B cell (primary cell): ENCODE data around the gene NSD1. TPM values are rescaled to one million over a fixed set of nuclear protein-coding genes. Genes with fewer than 3 reads are reported as not detected.

Experiments used
- ATAC-seq: fragments of 200-7000 bp; cut with Tn5 transposase; one replicate; pipeline ENCODE4 v1.10.0; 2021; ENCODE audit warnings: low read depth, mild to moderate bottlenecking, moderate number of reproducible peaks, moderate library complexity
- CTCF ChIA-PET: fragments of 350-600 bp; sonication (Branson Sonifier 250); formaldehyde crosslinking; loops from one replicate; lab custom pipeline; 2021; ENCODE audit warnings: antibody characterized with exemption, inconsistent platforms; lab: Charles Lee
- POLR2A ChIA-PET: fragments of 350-600 bp; sonication (Branson Sonifier 250); formaldehyde crosslinking; loops from one replicate; lab custom pipeline; 2021; ENCODE audit warnings: antibody characterized with exemption; lab: Charles Lee
- DNase-seq: peaks from one replicate; pipeline ENCODE4 v3.0.0; 2013
- H2AFZ ChIP-seq: 2 replicates; pipeline ENCODE4 v1.6.1; 2012; ENCODE audit warnings: mild to moderate bottlenecking, low read depth, low read length; ENCODE audit not compliant: insufficient read depth, poor library complexity, severe bottlenecking
- H3K27ac ChIP-seq, 2 donors: 1 replicate in 1 of 2; 2 replicates in 1 of 2; pipeline ENCODE4 v1.5.1; 2012 to 2013; ENCODE audit warnings: low read length in 2 of 2, mild to moderate bottlenecking in 2 of 2, moderate library complexity in 1 of 2
- H3K27me3 ChIP-seq, 4 experiments: fragments of 200-600 bp in 1 of 4; sonication (generic) in 1 of 4; replicated peaks in 1 of 4; 1 replicate in 2 of 4; 2 replicates in 2 of 4; pipeline versions ENCODE4 v1.6.1 to v1.7.0; 2013 to 2016; ENCODE audit warnings: low read length in 3 of 4, mild to moderate bottlenecking in 2 of 4, mixed read lengths in 1 of 4, moderate library complexity in 1 of 4; ENCODE audit not compliant: insufficient read depth in 4 of 4, control insufficient read depth in 3 of 4; ENCODE audit errors: control extremely low read depth in 1 of 4
- H3K36me3 ChIP-seq, 2 experiments: replicated peaks in 1 of 2; 1 replicate in 1 of 2; 2 replicates in 1 of 2; pipeline versions ENCODE4 v1.6.1 to v1.7.1; 2013; ENCODE audit warnings: low read length in 1 of 2; ENCODE audit not compliant: insufficient read depth in 2 of 2, control insufficient read depth in 1 of 2; ENCODE audit errors: control extremely low read depth in 1 of 2, extremely low read depth in 1 of 2
- H3K4me1 ChIP-seq, 2 donors: fragments of 200-600 bp in 1 of 2; sonication (generic) in 1 of 2; 1 replicate in 1 of 2; 2 replicates in 1 of 2; pipeline versions ENCODE4 v1.5.1 to v1.6.1; 2013 to 2017; ENCODE audit warnings: low read length in 2 of 2; ENCODE audit not compliant: control insufficient read depth in 2 of 2, insufficient read depth in 2 of 2
- H3K4me2 ChIP-seq: replicated peaks from 2 replicates; pipeline ENCODE3; 2012; ENCODE audit warnings: mild to moderate bottlenecking, low read depth, low read length; ENCODE audit not compliant: poor library complexity, severe bottlenecking
- H3K4me3 ChIP-seq, 5 experiments: fragments of 200-600 bp in 1 of 5; sonication (generic) in 1 of 5; 1 replicate in 3 of 5; 2 replicates in 2 of 5; pipeline versions ENCODE4 v1.5.1 to v1.7.0; 2011 to 2016; ENCODE audit warnings: low read length in 4 of 5, mild to moderate bottlenecking in 4 of 5, low read depth in 2 of 5, control low read depth in 1 of 5, moderate library complexity in 1 of 5; ENCODE audit not compliant: insufficient read depth in 1 of 5; ENCODE audit errors: control extremely low read depth in 1 of 5, extremely low read depth in 1 of 5
- H3K79me2 ChIP-seq: fragments of 200-600 bp; sonication (generic); one replicate; pipeline ENCODE4 v1.6.0; 2016; ENCODE audit warnings: low read length; ENCODE audit not compliant: control insufficient read depth, insufficient read depth
- H3K9ac ChIP-seq: fragments of 200-600 bp; sonication (generic); 2 replicates; pipeline ENCODE4 v1.6.1; 2017; ENCODE audit warnings: mild to moderate bottlenecking, low read length, moderate library complexity
- H3K9me3 ChIP-seq, 3 donors: one replicate each; pipeline versions ENCODE4 v1.6.1 to v1.7.1; 2013; ENCODE audit warnings: low read length in 2 of 3; ENCODE audit not compliant: control insufficient read depth in 2 of 3, insufficient read depth in 1 of 3; ENCODE audit errors: control extremely low read depth in 1 of 3
- H4K20me1 ChIP-seq: 2 replicates; pipeline ENCODE4 v1.6.0; 2012; ENCODE audit warnings: mild to moderate bottlenecking, low read length; ENCODE audit not compliant: insufficient read depth, control insufficient read depth, poor library complexity, severe bottlenecking
- H3K27ac Mint-ChIP-seq: one replicate; pipeline ENCODE4 v1.8.0; 2021; ENCODE audit warnings: mixed read lengths
- H3K27me3 Mint-ChIP-seq: one replicate; pipeline ENCODE4 v1.8.0; 2021; ENCODE audit warnings: mixed read lengths
- H3K4me1 Mint-ChIP-seq: one replicate; pipeline ENCODE4 v1.8.0; 2021; ENCODE audit warnings: mixed read lengths
- H3K4me3 Mint-ChIP-seq: one replicate; pipeline ENCODE4 v1.8.0; 2021; ENCODE audit warnings: mixed read lengths
- H3K9me3 Mint-ChIP-seq: one replicate; pipeline ENCODE4 v1.8.0; 2022; ENCODE audit warnings: mixed read lengths; ENCODE audit not compliant: insufficient read depth
- CTCF ChIP-seq: fragments of 200-600 bp; IDR thresholded peaks from one replicate; pipeline ENCODE4 v1.8.0; 2022; ENCODE audit warnings: antibody characterized with exemption, mild to moderate bottlenecking
- EZH2 ChIP-seq: IDR thresholded peaks from 2 replicates; pipeline ENCODE4 v1.6.1; 2012; ENCODE audit warnings: borderline replicate concordance, low read depth, mild to moderate bottlenecking, moderate library complexity, low read length; ENCODE audit not compliant: insufficient read depth, poor library complexity, severe bottlenecking
- WGBS: methylation state at CpG from one replicate; pipeline ENCODE4 v1.1.5; 2013; ENCODE audit warnings: missing lambda C conversion rate; ENCODE audit not compliant: insufficient coverage; 5-methylcytosine and 5-hydroxymethylcytosine counted together
- intact Hi-C: fragments of 100-400 bp; cut with micrococcal nuclease; formaldehyde crosslinking; loops from one replicate; pipeline ENCODE4 v1.10.0; 2022
- polyA plus RNA-seq: library from polyadenylated mRNA; depleted of rRNA; stranded (reverse); fragments of >200 nt; gene quantifications from 2 replicates; pipeline ENCODE4 v1.2.3, GENCODE V29; 2012
- total RNA-seq, 2 donors: library from RNA; stranded (reverse); fragments of 120-200 nt in 1 of 2; gene quantifications; 1 replicate in 1 of 2; 2 replicates in 1 of 2; pipeline versions ENCODE4 v1.2.3 to v1.2.4, GENCODE V29; 2013 to 2022

The NSD1 gene
- total and polyA plus RNA-seq, 2 donors (not counting 1 experiment from before 2014, with no cell fraction given): 10.8 to 145 TPM

DNA sequence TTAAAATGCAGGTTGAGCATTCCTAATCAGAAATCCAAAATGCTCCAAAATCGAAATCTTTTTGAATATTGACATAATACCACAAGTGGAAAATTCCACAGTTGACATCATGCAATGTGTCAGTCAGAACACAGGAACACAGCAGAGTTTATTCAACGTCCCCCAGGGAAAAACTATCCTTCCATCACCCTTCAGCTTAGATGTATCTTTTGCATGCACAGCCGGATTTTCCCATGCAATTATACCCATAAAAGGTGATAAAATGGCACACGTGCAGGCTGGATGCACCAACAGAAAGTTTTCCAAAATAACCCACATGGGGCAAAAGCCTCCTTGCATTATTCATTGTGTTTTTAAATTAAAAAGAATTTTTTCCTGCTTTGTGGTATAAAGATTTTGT lies 98.8 kb downstream of the NSD1 start:
- Histone ChIP-seq H3K4me3 (no peak overlapping the region), H3K4me1 (no peaks in the 10 kb centered on the region), H3K27me3 (no peaks in the 10 kb centered on the region), H3K36me3 (peaks cover 8 to 29% of the 10 kb centered on the region in 2 experiments), H3K4me2 (no peak overlapping the region), H3K9me3 (no peaks in the 10 kb centered on the region), H3K27ac (no peak overlapping the region), H3K9ac (no peak overlapping the region), H3K79me2 (peaks cover 62% of the 10 kb centered on the region), H4K20me1 (peaks cover 44% of the 10 kb centered on the region), H2AFZ (no peak overlapping the region)
- WGBS: 93% methylated on average over 3 of the region's 4 CpGs
- ChIA-PET CTCF (interaction anchor here (5.5 kb wide), 1 partner anchor 119 kb away, joined by 38 read pairs; no protein-coding TSS in a partner anchor), POLR2A (no interaction called here)
- no peaks in the 10 kb centered on the region for H3K27me3 Mint-ChIP-seq
- peaks cover 8% of the 10 kb centered on the region for H3K4me1 Mint-ChIP-seq
- H3K4me3 Mint-ChIP-seq: no peak overlapping the region
- no peak overlapping the region for H3K27ac Mint-ChIP-seq
- intact Hi-C loops: no loop called here
- no peak for DNase-seq
- H3K9me3 Mint-ChIP-seq: no peaks in the 10 kb centered on the region
- no peak for ATAC-seq
- TF ChIP-seq CTCF (no peak), EZH2 (no peak)

DNA sequence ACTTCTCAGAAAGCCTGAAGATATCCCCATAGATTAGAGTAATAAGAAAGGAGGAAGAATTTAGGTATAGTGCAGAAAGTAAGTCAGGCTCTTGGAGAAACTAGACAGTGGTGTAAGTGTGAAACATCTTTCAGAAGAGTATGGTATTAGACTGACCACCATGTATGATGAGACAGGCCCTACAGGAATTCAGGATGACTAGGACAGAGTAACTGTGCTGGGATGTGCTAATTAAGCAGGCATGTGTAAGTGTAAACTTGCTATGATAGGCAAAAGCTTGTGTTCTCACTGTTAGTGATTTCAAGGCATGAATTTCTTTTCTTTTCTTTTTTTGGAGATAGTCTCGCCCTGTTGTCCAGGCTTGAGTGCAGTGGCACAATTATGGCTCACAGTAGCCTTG lies 99.2 kb downstream of the NSD1 start:
- CTCF ChIA-PET: interaction anchor here (0.7 to 5.5 kb wide), 2 partner anchors 39 to 119 kb away, joined by 4 to 38 read pairs; no protein-coding TSS in a partner anchor
- Mint-ChIP-seq H3K4me3 (no peak overlapping the region), H3K9me3 (no peaks in the 10 kb centered on the region), H3K27ac (no peak overlapping the region), H3K4me1 (peaks cover 8% of the 10 kb centered on the region), H3K27me3 (no peaks in the 10 kb centered on the region)
- Histone ChIP-seq H3K9me3 (no peaks in the 10 kb centered on the region), H3K4me2 (no peak overlapping the region), H3K4me1 (no peaks in the 10 kb centered on the region), H3K36me3 (peaks cover 8 to 31% of the 10 kb centered on the region in 2 experiments), H4K20me1 (peaks cover 44% of the 10 kb centered on the region), H3K27ac (no peak overlapping the region), H3K79me2 (peaks cover 58% of the 10 kb centered on the region), H3K27me3 (no peaks in the 10 kb centered on the region), H2AFZ (no peak overlapping the region), H3K4me3 (no peak overlapping the region), H3K9ac (no peak overlapping the region)
- no peak for ATAC-seq
- no peak for DNase-seq
- POLR2A ChIA-PET: interaction anchor here (0.7 kb wide), 1 partner anchor 100 kb away, joined by 5 read pairs; no protein-coding TSS in a partner anchor
- intact Hi-C loops: no loop called here
- WGBS: no CpG with 5 or more reads among the region's 1 CpG
- no peak for TF ChIP-seq EZH2
- TF ChIP-seq CTCF: no peak
